Measurements from ENCODE around the gene FAM186B. TPM values are rescaled to one million over a fixed set of nuclear protein-coding genes. Genes with fewer than 3 reads are reported as not detected.

Gene FAM186B
- total RNA-seq, 1 experiment from 2014 or later, result 0.42 TPM

GRCh38 chr12:49633703-49634345 lies 28.4 kb upstream of the FAM186B start:
- Histone ChIP-seq H3K9me2 (ENCODE audit: insufficient read depth) (no peaks in the 10 kb centered on the region), H3K36me3 (ENCODE audit: control insufficient read depth in 1 of 2, insufficient read depth in 2 of 2, low read length in 2 of 2) (no peaks in the 10 kb centered on the region), H3K27me3 (ENCODE audit: insufficient read depth, low read length) (no peaks in the 10 kb centered on the region), H3K79me2 (ENCODE audit: insufficient read depth, low read length) (no peaks in the 10 kb centered on the region), H3K4me2 (ENCODE audit: low read length) (no peak overlapping the region), H4K20me1 (ENCODE audit: insufficient read depth) (no peaks in the 10 kb centered on the region), H2AFZ (ENCODE audit: low read depth, low read length, poor library complexity, severe bottlenecking) (no peak overlapping the region), H3K9me3 (ENCODE audit: control insufficient read depth in 1 of 2, insufficient read depth in 1 of 2, low read depth in 1 of 2, low read length in 2 of 2) (no peaks in the 10 kb centered on the region), H3K9ac (ENCODE audit: low read length) (no peak overlapping the region), H3K4me3 (replicated peaks in 1 of 2; ENCODE audit: low read depth in 1 of 2, low read length in 2 of 2) (no peak overlapping the region), H3K27ac (ENCODE audit: low read depth, low read length) (no peak overlapping the region), H3K4me1 (ENCODE audit: control insufficient read depth in 1 of 2, insufficient read depth in 2 of 2, low read length in 2 of 2) (no peaks in the 10 kb centered on the region)
- no peak for TF ChIP-seq EZH2phosphoT487 (IDR thresholded peaks at IDR 0.05; ENCODE audit: borderline replicate concordance)
- ATAC-seq (no peak), DNase-seq (ENCODE audit: low read depth, low spot score) (no peak)
- POLR2A ChIA-PET, result no interaction called here
- RAD21 ChIA-PET (ENCODE audit: low non-redundant PET in 1 of 2, low total read pairs in 2 of 2, uncharacterized antibody in 2 of 2, unreplicated experiment in 2 of 2), result no interaction called here
- CTCF ChIA-PET, result no interaction called here
- intact Hi-C loops (cut with micrococcal nuclease), result no loop called here
- BruUV-seq (replicated peaks), result no TSS peak

GRCh38 chr12:49632986-49633702 lies 27.7 kb upstream of the FAM186B start:
- Histone ChIP-seq H4K20me1 (ENCODE audit: insufficient read depth) (no peaks in the 10 kb centered on the region), H3K9me2 (ENCODE audit: insufficient read depth) (no peaks in the 10 kb centered on the region), H3K4me2 (ENCODE audit: low read length) (no peak overlapping the region), H3K36me3 (ENCODE audit: control insufficient read depth in 1 of 2, insufficient read depth in 2 of 2, low read length in 2 of 2) (no peaks in the 10 kb centered on the region), H3K79me2 (ENCODE audit: insufficient read depth, low read length) (no peaks in the 10 kb centered on the region), H3K9me3 (ENCODE audit: control insufficient read depth in 1 of 2, insufficient read depth in 1 of 2, low read depth in 1 of 2, low read length in 2 of 2) (no peaks in the 10 kb centered on the region), H3K4me3 (replicated peaks in 1 of 2; ENCODE audit: low read depth in 1 of 2, low read length in 2 of 2) (no peak overlapping the region), H3K9ac (ENCODE audit: low read length) (no peak overlapping the region), H2AFZ (ENCODE audit: low read depth, low read length, poor library complexity, severe bottlenecking) (no peak overlapping the region), H3K4me1 (ENCODE audit: control insufficient read depth in 1 of 2, insufficient read depth in 2 of 2, low read length in 2 of 2) (peaks cover 0 to 2% of the 10 kb centered on the region in 2 experiments; a peak in 3 of 4 replicates), H3K27ac (ENCODE audit: low read depth, low read length) (no peak overlapping the region), H3K27me3 (ENCODE audit: insufficient read depth, low read length) (no peaks in the 10 kb centered on the region)
- ATAC-seq (no peak), DNase-seq (ENCODE audit: low read depth, low spot score) (no peak)
- intact Hi-C loops (cut with micrococcal nuclease), result no loop called here
- no TSS peak for BruUV-seq (replicated peaks)
- ChIA-PET RAD21 (ENCODE audit: low non-redundant PET in 1 of 2, low total read pairs in 2 of 2, uncharacterized antibody in 2 of 2, unreplicated experiment in 2 of 2) (no interaction called here), CTCF (interaction anchor here (1.7 kb wide), 1 partner anchor 10 kb away, joined by 4 read pairs; the partner anchor contains the start of gene PRPF40B), POLR2A (no interaction called here)
- TF ChIP-seq ZBTB33 (IDR thresholded peaks at IDR 0.05; ENCODE audit: extremely low read depth, insufficient replicate concordance, low read length) (no peak), FOSL1 (IDR thresholded peaks at IDR 0.05; ENCODE audit: low read depth) (no peak), EZH2 (IDR thresholded peaks at IDR 0.05) (no peak), CEBPB (IDR thresholded peaks at IDR 0.05; ENCODE audit: low read depth) (no peak), TCF7L2 (IDR thresholded peaks at IDR 0.05; ENCODE audit: borderline replicate concordance, extremely low read depth, insufficient read depth, insufficient read length) (no peak), ATF3 (IDR thresholded peaks at IDR 0.05) (no peak), CTCF (IDR thresholded peaks at IDR 0.05 in 2 of 3, conservative IDR thresholded peaks at IDR 0.05 in 1 of 3; ENCODE audit: borderline replicate concordance in 1 of 3, insufficient read depth in 1 of 3, low read depth in 2 of 3, low read length in 2 of 3) (no peak), RAD21 (IDR thresholded peaks at IDR 0.05; ENCODE audit: low read depth) (no peak), YY1 (IDR thresholded peaks at IDR 0.05; ENCODE audit: extremely low read depth, insufficient replicate concordance, low read depth, low read length) (no peak)
